DMS 273 treated with DMSO at 0.1 percent for 48 hours (cell line): Measurements from ENCODE around the gene PSME2.

ENCODE experiments used
- DNase-seq: peaks from one replicate; lab custom pipeline; 2025; lab: John Stamatoyannopoulos, UW

The PSME2 gene

GRCh38 chr14:24179294-24179960 is 33.0 kb upstream of the PSME2 start:
- DNase-seq, result no peak

DNA sequence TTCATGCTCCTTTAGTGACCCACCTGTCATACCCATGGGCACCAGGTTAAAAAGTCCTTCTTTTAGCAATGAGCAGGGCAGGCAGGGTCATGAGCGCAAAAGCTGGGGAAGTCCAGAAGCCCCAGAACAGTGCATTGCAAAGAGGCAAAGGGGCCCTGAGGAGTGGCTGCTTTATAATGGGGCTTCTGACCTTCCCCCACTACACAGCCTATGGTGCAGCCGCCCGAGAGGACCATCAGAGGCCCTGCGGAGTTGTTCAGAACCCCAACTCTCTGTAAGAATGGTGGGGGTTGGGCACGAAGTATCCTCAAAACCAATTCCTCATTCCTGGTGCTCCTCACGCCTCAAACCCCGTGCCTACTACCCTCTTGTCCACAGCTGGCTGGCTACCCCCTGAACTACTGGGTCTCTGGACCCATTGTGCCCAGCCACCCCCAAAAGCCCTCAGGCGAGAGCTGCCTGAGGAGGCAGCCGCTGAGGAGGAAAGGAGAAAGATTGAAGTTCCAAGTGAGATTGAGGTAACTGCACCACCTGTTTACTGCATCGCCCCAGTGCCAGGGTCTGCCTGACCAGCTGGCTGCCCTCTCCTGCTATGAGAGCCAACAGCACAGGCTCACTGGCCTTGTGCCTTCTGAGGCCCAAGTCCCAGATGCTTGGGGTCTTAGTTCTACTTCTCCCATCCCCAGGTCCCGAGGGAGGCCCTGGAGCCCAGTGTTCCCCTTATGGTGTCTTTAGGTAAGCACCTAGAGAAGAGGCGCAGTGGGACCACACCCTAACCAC is 32.2 kb upstream of the PSME2 start:
- DNase-seq, result no peak

DNA sequence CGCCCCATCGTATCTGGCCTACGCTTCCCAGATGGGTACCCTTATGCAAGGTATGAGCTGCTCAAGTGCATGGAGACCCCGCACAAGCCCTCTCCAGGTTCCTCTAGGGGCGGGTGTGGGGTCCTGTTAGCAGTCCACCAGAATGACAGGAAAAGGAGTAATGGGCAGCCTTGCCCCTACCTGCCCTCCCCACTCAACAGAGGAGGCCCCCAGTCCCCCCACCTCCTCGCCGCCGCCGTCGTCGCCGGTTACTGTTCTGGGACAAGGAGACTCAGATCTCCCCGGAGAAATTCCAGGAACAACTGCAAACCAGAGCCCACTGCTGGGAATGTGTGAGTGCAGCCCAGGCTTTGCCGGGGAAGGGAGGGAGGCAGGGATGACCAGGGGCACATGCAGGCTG is 31.5 kb upstream of the PSME2 start:
- DNase-seq, result no peak

DNA sequence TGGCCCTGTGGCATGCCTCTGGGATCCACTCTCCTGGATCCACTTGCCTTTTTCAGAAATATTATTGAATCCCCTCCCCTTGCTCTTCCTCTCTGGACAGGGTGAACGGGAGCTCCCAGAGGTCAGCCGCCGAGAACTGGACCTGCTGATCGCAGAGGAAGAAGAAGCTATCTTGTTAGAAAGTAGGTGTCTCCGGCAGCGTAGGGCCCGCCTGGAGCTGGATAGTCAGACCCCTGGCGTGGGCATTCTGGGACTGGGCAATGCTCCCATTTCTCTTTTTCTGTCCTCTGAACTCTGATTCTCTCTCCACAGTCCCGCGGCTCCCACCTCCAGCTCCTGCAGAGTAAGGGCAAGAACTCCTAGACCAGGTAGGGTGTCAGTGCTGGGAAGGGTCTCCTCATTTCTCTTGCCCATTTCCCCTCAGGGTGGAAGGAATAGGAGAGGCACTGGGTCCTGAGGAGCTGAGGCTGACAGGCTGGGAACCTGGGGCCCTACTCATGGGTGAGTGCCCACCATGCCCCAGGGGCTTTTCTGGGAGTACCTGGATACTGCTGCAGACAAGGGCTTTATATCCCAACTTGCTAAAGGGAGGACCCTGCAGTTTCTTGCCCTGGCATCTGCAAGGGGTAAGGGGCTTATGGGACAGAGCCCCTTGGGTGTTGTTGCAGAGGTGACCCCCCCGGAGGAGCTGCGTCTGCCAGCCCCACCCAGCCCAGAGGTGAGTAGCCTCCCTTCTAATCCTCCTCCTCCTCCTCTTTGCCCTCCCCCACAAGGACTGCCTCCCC is 30.8 kb upstream of the PSME2 start:
- no peak for DNase-seq

DNA sequence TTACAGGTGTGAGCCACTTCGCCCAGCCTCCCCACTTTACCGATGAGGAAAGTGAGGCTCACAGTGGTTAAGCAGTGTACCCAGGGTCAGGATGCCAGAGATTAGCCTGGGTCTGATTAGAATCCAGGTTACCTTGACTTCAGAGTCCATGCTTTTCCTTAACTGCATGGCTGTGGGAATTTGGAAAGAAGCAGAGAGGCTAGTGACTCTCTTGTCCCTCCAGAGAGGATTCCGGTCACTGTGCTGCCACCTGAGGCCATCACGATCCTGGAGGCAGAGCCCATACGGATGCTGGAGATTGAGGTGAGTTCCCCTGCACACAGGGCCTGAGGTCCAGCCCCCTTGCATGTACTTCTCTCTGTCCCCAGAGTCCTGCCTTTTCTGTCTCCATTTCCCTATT is 30.2 kb upstream of the PSME2 start:
- DNase-seq, result no peak

GRCh38 chr14:24172871-24173281 is 26.5 kb upstream of the PSME2 start:
- DNase-seq, result no peak

DNA sequence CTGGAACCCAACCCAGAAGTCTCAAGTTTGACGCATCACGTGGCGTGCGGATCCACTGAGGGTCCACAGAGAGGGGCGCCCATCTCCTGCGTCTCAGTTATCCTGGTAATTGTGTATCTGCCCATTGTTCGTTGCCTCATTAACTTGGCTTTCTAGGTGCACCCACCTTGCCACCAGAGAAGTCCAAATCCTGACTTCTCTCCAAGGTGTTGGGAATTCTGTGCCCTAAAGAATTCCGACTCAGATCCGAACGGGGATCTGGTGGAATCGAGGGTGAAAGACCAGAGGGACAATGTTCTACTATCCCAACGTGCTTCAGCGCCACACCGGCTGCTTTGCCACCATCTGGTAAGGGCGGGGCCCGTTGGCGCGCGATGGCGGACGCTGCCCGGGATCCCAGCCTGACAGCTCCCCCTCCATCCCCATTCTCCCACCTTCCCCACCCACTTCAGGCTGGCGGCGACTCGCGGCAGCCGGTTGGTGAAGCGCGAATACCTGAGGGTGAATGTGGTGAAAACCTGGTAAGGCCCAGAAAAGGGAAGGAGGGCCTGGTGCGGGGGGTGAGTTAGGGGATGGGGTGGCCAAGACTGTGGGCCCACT is 26.0 kb upstream of the PSME2 start:
- peak; percentile 33 for DNase-seq

- DNase-seq, result peak; percentile 98
These were observed 25.2 kb upstream of the PSME2 start, which contains the start of gene REC8 for GRCh38 chr14:24171422-24172260. Gene REC8 (plus strand): TSS chr14:24172080. CDS start chr14:24172553, 473 bp downstream.

GRCh38 chr14:24167469-24168114 is 21.2 kb upstream of the PSME2 start:
- DNase-seq, result no peak

DNA sequence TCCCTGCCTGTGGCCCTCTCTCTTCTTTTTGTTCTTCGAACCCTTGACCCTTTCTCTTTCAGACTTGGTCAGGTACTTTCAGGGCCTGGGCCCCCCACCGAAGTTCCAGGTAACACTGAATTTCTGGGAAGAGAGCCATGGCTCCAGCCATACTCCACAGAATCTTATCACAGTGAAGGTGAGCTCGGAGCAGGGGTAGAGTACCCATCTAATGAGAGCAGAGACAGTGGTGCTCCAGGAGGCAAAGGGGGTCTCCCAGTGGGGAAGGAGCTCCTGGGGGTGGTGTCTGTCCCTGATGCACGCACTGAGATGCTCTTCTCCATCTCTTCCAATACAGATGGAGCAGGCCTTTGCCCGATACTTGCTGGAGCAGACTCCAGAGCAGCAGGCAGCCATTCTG is 19.4 kb upstream of the PSME2 start:
- DNase-seq, result no peak

- DNase-seq, result no peak
These were observed 18.1 kb upstream of the PSME2 start for GRCh38 chr14:24164518-24164991.

DNA sequence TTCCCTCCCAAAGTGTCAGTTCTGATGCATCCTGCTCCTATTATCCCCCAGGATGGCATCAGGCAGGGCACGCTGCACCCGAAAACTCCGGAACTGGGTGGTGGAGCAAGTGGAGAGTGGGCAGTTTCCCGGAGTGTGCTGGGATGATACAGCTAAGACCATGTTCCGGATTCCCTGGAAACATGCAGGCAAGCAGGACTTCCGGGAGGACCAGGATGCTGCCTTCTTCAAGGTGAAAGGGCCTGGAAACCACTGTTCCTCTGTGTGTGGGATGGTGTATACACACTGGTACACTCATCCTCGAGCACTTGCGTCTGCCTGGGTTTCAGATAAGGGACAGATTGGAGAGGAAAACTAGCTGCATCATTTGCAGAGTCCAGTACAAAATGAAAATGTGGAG is 15.7 kb upstream of the PSME2 start:
- no peak for DNase-seq

GRCh38 chr14:24160850-24161804 is 14.7 kb upstream of the PSME2 start, which contains the start of gene IRF9:
Gene IRF9 (plus strand): TSS chr14:24161265. CDS start chr14:24162145, 880 bp downstream.
- DNase-seq, result peak; percentile 92

DNA sequence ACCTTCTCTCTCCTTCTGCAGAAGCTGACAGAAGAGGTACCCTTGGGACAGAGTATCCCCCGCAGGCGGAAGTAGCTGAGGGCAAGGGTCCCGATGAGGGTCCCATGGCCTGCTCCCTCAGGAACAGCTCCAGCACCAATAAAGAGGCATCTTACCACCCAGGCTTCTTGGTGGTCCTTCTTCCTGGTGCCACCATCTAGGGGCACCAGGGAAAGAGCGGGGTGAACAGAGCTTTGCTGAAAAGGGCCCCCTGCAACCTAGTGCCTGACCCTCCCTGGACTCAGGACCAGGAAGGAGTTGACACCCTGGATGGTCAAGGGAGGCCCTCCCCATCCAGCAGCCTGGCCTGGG is 14.1 kb upstream of the PSME2 start:
- DNase-seq, result no peak

DNA sequence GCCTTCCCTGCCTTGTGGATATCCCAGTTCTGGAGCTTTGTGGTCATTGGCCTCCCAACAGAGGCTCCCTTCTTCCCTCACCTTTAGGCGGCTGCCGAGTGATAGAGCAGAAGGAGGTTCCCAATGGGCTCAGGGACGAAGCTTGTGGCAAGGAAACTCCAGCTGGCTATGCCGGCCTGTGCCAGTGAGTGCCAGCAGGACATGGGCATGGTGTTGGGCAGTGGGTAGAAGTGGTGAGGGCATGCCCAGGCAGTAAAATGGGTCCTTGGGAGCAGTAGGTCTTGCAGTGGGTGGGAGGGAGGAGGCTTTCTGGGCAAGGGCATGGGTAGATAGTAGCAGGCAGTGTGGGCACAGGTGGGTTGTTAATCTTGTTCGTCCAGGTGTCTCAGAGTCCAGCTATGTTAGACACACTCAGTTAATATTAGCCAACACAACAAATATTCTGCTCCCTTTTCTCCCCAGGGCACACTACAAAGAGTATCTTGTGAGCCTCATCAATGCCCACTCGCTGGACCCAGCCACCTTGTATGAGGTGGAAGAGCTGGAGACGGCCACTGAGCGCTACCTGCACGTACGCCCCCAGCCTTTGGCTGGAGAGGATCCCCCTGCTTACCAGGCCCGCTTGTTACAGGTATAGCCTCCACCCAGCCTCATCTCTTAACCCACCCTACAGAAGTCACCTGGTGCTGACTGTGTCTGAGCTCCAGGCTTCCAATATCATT is 13.5 kb upstream of the PSME2 start:
- DNase-seq, result no peak

DNA sequence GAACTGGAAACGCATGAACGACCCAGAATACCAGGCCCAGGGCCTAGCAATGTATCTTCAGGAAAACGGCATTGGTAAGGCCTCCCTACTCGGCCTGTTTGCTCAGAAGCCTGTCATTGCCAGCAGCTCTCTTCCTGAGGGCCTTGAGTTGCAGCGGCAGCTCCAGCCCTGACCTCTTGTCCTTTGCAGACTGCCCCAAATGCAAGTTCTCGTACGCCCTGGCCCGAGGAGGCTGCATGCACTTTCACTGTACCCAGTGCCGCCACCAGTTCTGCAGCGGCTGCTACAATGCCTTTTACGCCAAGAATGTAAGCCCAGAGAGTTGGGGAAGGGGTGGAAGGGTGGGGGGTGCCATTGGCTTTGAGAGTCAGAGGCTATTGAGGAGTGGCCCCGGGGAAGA is 10.9 kb upstream of the PSME2 start:
- no peak for DNase-seq

- no peak for DNase-seq
These were observed 10.4 kb upstream of the PSME2 start for GRCh38 chr14:24156840-24157239.

- DNase-seq, result no peak
These were observed 8.7 kb upstream of the PSME2 start for GRCh38 chr14:24155100-24155499.
